Neural progenitor cell (in vitro differentiated cells): ENCODE results near the gene ASB1. TPM values are rescaled to one million over a fixed set of nuclear protein-coding genes. Genes with fewer than 3 reads are reported as not detected.

ENCODE experiments used
- DNase-seq: peaks from one replicate; pipeline ENCODE4 v3.0.0-alpha.2; 2016; ENCODE audit warnings: low spot score
- H2AFZ ChIP-seq: fragments of 200-600 bp; sonication (generic); replicated peaks from 2 replicates; pipeline ENCODE4 v1.6.1; 2016; ENCODE audit warnings: antibody characterized with exemption
- H3F3A ChIP-seq: fragments of 200-600 bp; sonication (generic); 2 replicates; pipeline ENCODE4 v1.6.1; 2016; ENCODE audit warnings: antibody characterized with exemption, low read depth
- H3K27ac ChIP-seq: fragments of 200-600 bp; sonication (generic); 2 replicates; pipeline ENCODE4 v1.5.1; 2016; ENCODE audit warnings: mild to moderate bottlenecking
- H3K27me3 ChIP-seq: fragments of 200-600 bp; sonication (generic); 2 replicates; pipeline ENCODE4 v1.6.1; 2016; ENCODE audit warnings: mild to moderate bottlenecking, moderate library complexity
- H3K36me3 ChIP-seq: fragments of 200-600 bp; sonication (generic); 2 replicates; pipeline ENCODE4 v1.5.1; 2016
- H3K4me1 ChIP-seq: fragments of 200-600 bp; sonication (generic); 2 replicates; pipeline ENCODE4 v1.6.1; 2016; ENCODE audit warnings: mixed run types
- H3K4me2 ChIP-seq: fragments of 200-600 bp; sonication (generic); 2 replicates; pipeline ENCODE4 v1.6.1; 2016
- H3K4me3 ChIP-seq: fragments of 200-600 bp; sonication (generic); 2 replicates; pipeline ENCODE4 v1.5.1; 2016
- H3K79me2 ChIP-seq: fragments of 200-600 bp; sonication (generic); 2 replicates; pipeline ENCODE4 v1.6.1; 2016; ENCODE audit warnings: low read depth
- H3K9ac ChIP-seq: fragments of 200-600 bp; sonication (generic); 2 replicates; pipeline ENCODE4 v1.6.1; 2016
- H3K9me3 ChIP-seq: fragments of 200-600 bp; sonication (generic); 2 replicates; pipeline ENCODE4 v1.5.1; 2016; ENCODE audit warnings: low read depth
- H4K20me1 ChIP-seq: fragments of 200-600 bp; sonication (generic); 2 replicates; pipeline ENCODE4 v1.6.1; 2016; ENCODE audit warnings: low read depth
- H3K27ac Mint-ChIP-seq: 3 replicates; pipeline ENCODE4 v1.8.0; 2021; ENCODE audit warnings: mixed read lengths
- H3K27me3 Mint-ChIP-seq: 2 replicates; pipeline ENCODE4 v1.8.0; 2022; ENCODE audit warnings: low read depth, mild to moderate bottlenecking, inconsistent platforms, moderate library complexity, mixed read lengths; ENCODE audit not compliant: insufficient read depth
- H3K36me3 Mint-ChIP-seq: 3 replicates; pipeline ENCODE4 v1.8.0; 2021; ENCODE audit warnings: mixed read lengths
- H3K4me1 Mint-ChIP-seq: 3 replicates; pipeline ENCODE4 v1.8.0; 2021; ENCODE audit warnings: mixed read lengths
- H3K4me3 Mint-ChIP-seq: 3 replicates; pipeline ENCODE4 v1.8.0; 2021; ENCODE audit warnings: mild to moderate bottlenecking, moderate library complexity, mixed read lengths
- H3K9me3 Mint-ChIP-seq: 3 replicates; pipeline ENCODE4 v1.8.0; 2020; ENCODE audit warnings: mixed read lengths
- EZH2 ChIP-seq: fragments of 200-600 bp; sonication (generic); IDR thresholded peaks from 2 replicates; pipeline ENCODE4 v1.6.1; 2017; ENCODE audit warnings: antibody characterized with exemption, mild to moderate bottlenecking, moderate library complexity
- EZH2phosphoT487 ChIP-seq: fragments of 200-600 bp; sonication (generic); IDR thresholded peaks from 2 replicates; pipeline ENCODE4 v1.6.1; 2017; ENCODE audit warnings: antibody characterized with exemption
- total RNA-seq: library from RNA; depleted of rRNA; stranded (reverse); fragments of >200 nt; gene quantifications from 2 replicates; pipeline ENCODE4 v1.2.3, GENCODE V29; 2015; ENCODE audit warnings: low replicate concordance
- TF ChIP-seq, protein P1 (sequence below): fragments of 200-600 bp; sonication (generic); IDR thresholded peaks from 2 replicates; pipeline ENCODE4 v1.5.1; 2017; ENCODE audit warnings: antibody characterized with exemption, mild to moderate bottlenecking

The ASB1 gene
- total RNA-seq, 1 donor from 2014 or later = 29.2 TPM

DNA sequence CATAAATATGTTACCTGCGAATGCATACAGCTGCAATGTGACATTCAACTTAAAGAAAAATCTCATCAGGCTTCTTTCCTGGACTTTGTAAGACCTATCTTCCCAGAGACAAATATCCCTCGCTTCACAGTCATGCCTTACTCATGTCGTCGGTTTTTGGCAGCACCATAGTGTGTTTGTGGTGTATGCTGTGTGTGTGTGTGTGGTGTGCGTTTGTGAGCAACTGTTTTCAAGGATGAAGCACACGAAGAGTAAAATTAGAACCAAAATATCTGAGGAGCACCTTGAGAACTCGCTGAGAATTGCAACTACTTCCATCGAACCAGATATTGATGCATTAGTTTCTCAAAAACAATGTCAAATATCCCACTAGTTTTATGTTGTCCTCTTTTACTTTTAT is 56.9 kb downstream of the ASB1 start:
- Histone ChIP-seq H2AFZ (no peak overlapping the region), H3F3A (peaks cover 11% of the 10 kb centered on the region), H3K4me3 (no peak overlapping the region), H3K4me1 (no peaks in the 10 kb centered on the region), H3K9ac (no peak overlapping the region), H3K36me3 (peaks cover 5% of the 10 kb centered on the region), H4K20me1 (no peaks in the 10 kb centered on the region), H3K27me3 (no peaks in the 10 kb centered on the region), H3K79me2 (no peaks in the 10 kb centered on the region), H3K4me2 (no peak overlapping the region), H3K27ac (no peak overlapping the region), H3K9me3 (peaks cover 10% of the 10 kb centered on the region)
- Mint-ChIP-seq H3K27me3 (no peaks in the 10 kb centered on the region), H3K4me1 (no peaks in the 10 kb centered on the region), H3K9me3 (peaks cover 7% of the 10 kb centered on the region), H3K36me3 (no peaks in the 10 kb centered on the region), H3K27ac (no peak overlapping the region), H3K4me3 (no peak overlapping the region)
- DNase-seq = no peak
- TF ChIP-seq, protein P1, sequence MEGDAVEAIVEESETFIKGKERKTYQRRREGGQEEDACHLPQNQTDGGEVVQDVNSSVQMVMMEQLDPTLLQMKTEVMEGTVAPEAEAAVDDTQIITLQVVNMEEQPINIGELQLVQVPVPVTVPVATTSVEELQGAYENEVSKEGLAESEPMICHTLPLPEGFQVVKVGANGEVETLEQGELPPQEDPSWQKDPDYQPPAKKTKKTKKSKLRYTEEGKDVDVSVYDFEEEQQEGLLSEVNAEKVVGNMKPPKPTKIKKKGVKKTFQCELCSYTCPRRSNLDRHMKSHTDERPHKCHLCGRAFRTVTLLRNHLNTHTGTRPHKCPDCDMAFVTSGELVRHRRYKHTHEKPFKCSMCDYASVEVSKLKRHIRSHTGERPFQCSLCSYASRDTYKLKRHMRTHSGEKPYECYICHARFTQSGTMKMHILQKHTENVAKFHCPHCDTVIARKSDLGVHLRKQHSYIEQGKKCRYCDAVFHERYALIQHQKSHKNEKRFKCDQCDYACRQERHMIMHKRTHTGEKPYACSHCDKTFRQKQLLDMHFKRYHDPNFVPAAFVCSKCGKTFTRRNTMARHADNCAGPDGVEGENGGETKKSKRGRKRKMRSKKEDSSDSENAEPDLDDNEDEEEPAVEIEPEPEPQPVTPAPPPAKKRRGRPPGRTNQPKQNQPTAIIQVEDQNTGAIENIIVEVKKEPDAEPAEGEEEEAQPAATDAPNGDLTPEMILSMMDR = no peak
- no peak for TF ChIP-seq EZH2phosphoT487
- no peak for TF ChIP-seq EZH2

DNA sequence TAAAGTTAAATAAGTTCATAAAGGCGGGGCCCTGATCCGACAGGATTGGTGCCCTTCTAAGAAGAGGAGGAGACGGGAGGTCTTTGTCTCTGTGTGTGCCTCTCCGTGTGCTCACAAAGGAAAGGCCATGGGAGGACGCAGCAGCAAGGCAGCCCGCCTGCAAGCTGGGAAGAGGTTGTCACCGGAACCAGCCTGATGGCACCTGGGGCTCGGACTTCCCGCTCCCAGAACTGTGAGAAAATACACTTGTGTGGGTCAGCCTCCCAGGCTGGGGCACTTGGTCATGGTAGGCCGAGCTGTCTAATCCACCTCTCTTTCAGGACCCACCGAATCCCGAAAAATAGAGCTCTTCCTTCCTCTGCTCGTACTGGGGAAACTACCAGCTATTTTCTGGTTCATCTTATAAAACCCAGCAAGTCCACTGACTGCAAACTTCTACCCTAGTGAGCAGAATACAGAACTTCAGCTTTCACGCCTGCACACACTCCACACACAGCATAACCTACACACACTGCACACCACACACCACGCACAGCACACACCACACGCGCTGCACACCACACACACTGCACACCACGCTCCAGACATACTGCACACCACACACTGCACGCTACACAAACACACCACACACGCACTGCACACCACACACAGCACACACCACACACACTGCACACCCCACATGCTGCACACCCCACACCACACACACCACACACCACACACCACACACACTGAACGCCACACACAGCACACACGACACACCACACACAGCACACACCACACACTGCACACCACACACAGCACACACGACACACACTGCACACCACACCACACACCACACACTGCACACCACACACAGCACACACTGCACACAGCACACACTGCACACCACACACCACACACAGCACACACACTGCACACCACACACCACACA is 58.1 kb downstream of the ASB1 start:
- Mint-ChIP-seq H3K9me3 (peaks cover 5% of the 10 kb centered on the region), H3K36me3 (no peaks in the 10 kb centered on the region), H3K4me3 (no peak overlapping the region), H3K27me3 (peaks cover 2% of the 10 kb centered on the region), H3K27ac (no peak overlapping the region), H3K4me1 (peaks cover 3% of the 10 kb centered on the region)
- Histone ChIP-seq H3K27me3 (no peaks in the 10 kb centered on the region), H3K9ac (no peak overlapping the region), H3K79me2 (no peaks in the 10 kb centered on the region), H3K4me1 (no peaks in the 10 kb centered on the region), H3K4me3 (no peak overlapping the region), H3K9me3 (no peaks in the 10 kb centered on the region), H4K20me1 (no peaks in the 10 kb centered on the region), H3K36me3 (no peaks in the 10 kb centered on the region), H2AFZ (no peak overlapping the region), H3F3A (peaks cover 11% of the 10 kb centered on the region), H3K4me2 (no peak overlapping the region), H3K27ac (no peak overlapping the region)
- TF ChIP-seq, protein P1 = no peak
- TF ChIP-seq EZH2 (no peak), EZH2phosphoT487 (no peak)
- DNase-seq = no peak

- Mint-ChIP-seq H3K27ac (no peak overlapping the region), H3K4me1 (peaks cover 6% of the 10 kb centered on the region), H3K9me3 (no peaks in the 10 kb centered on the region), H3K27me3 (peaks cover 2% of the 10 kb centered on the region), H3K36me3 (no peaks in the 10 kb centered on the region), H3K4me3 (no peak overlapping the region)
- H4K20me1 ChIP-seq = no peaks in the 10 kb centered on the region
- H3K36me3 ChIP-seq = no peaks in the 10 kb centered on the region
- peaks cover 11% of the 10 kb centered on the region for H3F3A ChIP-seq
- TF ChIP-seq EZH2 (no peak), EZH2phosphoT487 (no peak)
- TF ChIP-seq, protein P1 = no peak
- no peak overlapping the region for H2AFZ ChIP-seq
- no peak overlapping the region for H3K27ac ChIP-seq
- H3K79me2 ChIP-seq = no peaks in the 10 kb centered on the region
- H3K4me2 ChIP-seq = no peak overlapping the region
- no peak for DNase-seq
- no peaks in the 10 kb centered on the region for H3K9me3 ChIP-seq
- H3K4me3 ChIP-seq = no peak overlapping the region
- no peak overlapping the region for H3K9ac ChIP-seq
- no peaks in the 10 kb centered on the region for H3K4me1 ChIP-seq
- no peaks in the 10 kb centered on the region for H3K27me3 ChIP-seq
Measured at GRCh38 chr2:238486123-238486848, 59.6 kb downstream of the ASB1 start.
